SK-N-SH (cell line): ENCODE measurements around the gene SOD3. TPM values are rescaled to one million over a fixed set of nuclear protein-coding genes. Genes with fewer than 3 reads are reported as not detected.
A peak's percentile ranks its signal among the peaks of the same experiment; 100 is the strongest.

ENCODE experiments used
- CTCF ChIA-PET: fragments of 300-600, 350-600 bp; formaldehyde crosslinking; extraction: SDS; loops from one replicate; lab custom pipeline; 2021; lab: Yijun Ruan, JAX
- POLR2A ChIA-PET: fragments of 350-600 bp; sonication (Branson Sonifier 250); formaldehyde crosslinking; extraction: SDS; loops from one replicate; lab custom pipeline; 2020; ENCODE audit warnings: antibody characterized with exemption, inconsistent platforms; lab: Yijun Ruan, JAX
- DNase-seq: peaks from one replicate; pipeline ENCODE4 v3.0.0; 2012
- H2AFZ ChIP-seq: fragments of 200-600 bp; sonication (generic); 2 replicates; pipeline ENCODE4 v1.8.1; 2016; ENCODE audit warnings: antibody characterized with exemption, mild to moderate bottlenecking, low read depth
- H3F3A ChIP-seq: fragments of 200-600 bp; sonication (generic); replicated peaks from 2 replicates; pipeline ENCODE3; 2016; ENCODE audit warnings: antibody characterized with exemption, mild to moderate bottlenecking; ENCODE audit not compliant: insufficient read depth
- H3K27ac ChIP-seq, 2 experiments: fragments of 200-500 bp in 1 of 2; fragments of 200-600 bp in 1 of 2; sonication (Bioruptor generic) in 1 of 2; sonication (generic), shearing (Covaris generic) in 1 of 2; 2 replicates each; pipeline versions ENCODE4 v1.5.1 to v1.6.1; 2014 to 2016; ENCODE audit warnings: low read depth in 2 of 2, inconsistent platforms in 1 of 2, low read length in 1 of 2, mild to moderate bottlenecking in 1 of 2, mixed read lengths in 1 of 2
- H3K27me3 ChIP-seq: fragments of 200-600 bp; sonication (generic), shearing (Covaris generic); 2 replicates; pipeline ENCODE4 v1.6.1; 2016; ENCODE audit warnings: mixed run types; ENCODE audit not compliant: insufficient read depth
- H3K36me3 ChIP-seq, 2 experiments: fragments of 200-500 bp in 1 of 2; fragments of 200-600 bp in 1 of 2; sonication (Bioruptor generic) in 1 of 2; sonication (generic) in 1 of 2; replicated peaks in 1 of 2; 2 replicates each; pipeline versions ENCODE3 to v1.5.1; 2014 to 2016; ENCODE audit warnings: low read length in 1 of 2, mild to moderate bottlenecking in 1 of 2; ENCODE audit not compliant: insufficient read depth in 2 of 2, control insufficient read depth in 1 of 2
- H3K4me1 ChIP-seq, 2 experiments: fragments of 200-500 bp in 1 of 2; fragments of 200-600 bp in 1 of 2; sonication (Bioruptor generic) in 1 of 2; sonication (generic), shearing (Covaris generic) in 1 of 2; 2 replicates each; pipeline versions ENCODE4 v1.5.1 to v1.6.1; 2014 to 2016; ENCODE audit warnings: low read depth in 1 of 2, low read length in 1 of 2, mixed run types in 1 of 2; ENCODE audit not compliant: insufficient read depth in 2 of 2, control insufficient read depth in 1 of 2
- H3K4me2 ChIP-seq: fragments of 200-600 bp; sonication (generic), shearing (Covaris generic); 2 replicates; pipeline ENCODE4 v1.6.1; 2017; ENCODE audit warnings: mixed run types
- H3K4me3 ChIP-seq, 2 experiments: fragments of 200-500 bp in 1 of 2; fragments of 200-600 bp in 1 of 2; sonication (Bioruptor generic) in 1 of 2; sonication (generic), shearing (Covaris generic) in 1 of 2; 2 replicates each; pipeline versions ENCODE4 v1.5.1 to v1.8.1; 2014 to 2016; ENCODE audit warnings: low read depth in 2 of 2, inconsistent platforms in 1 of 2, low read length in 1 of 2, mild to moderate bottlenecking in 1 of 2, mixed read lengths in 1 of 2, moderate library complexity in 1 of 2
- H3K79me2 ChIP-seq: fragments of 200-600 bp; sonication (generic); 2 replicates; pipeline ENCODE4 v1.8.1; 2017; ENCODE audit warnings: mild to moderate bottlenecking; ENCODE audit not compliant: insufficient read depth
- H3K9ac ChIP-seq: fragments of 200-600 bp; sonication (generic); 2 replicates; pipeline ENCODE4 v1.6.1; 2017; ENCODE audit warnings: mixed run types
- H3K9me2 ChIP-seq: fragments of 200-600 bp; sonication (generic); 2 replicates; pipeline ENCODE4 v1.6.1; 2017; ENCODE audit warnings: mixed run types
- H3K9me3 ChIP-seq: fragments of 200-600 bp; sonication (generic); 2 replicates; pipeline ENCODE4 v1.6.1; 2017; ENCODE audit warnings: mixed run types, mild to moderate bottlenecking, moderate library complexity
- H4K20me1 ChIP-seq: fragments of 200-600 bp; sonication (generic); 2 replicates; pipeline ENCODE4 v1.6.1; 2017; ENCODE audit warnings: mild to moderate bottlenecking, mixed run types; ENCODE audit not compliant: insufficient read depth
- CHD2 ChIP-seq: fragments of 150-350 bp; IDR thresholded peaks from 2 replicates; pipeline ENCODE4 v1.6.1; 2018; ENCODE audit warnings: low read length; ENCODE audit not compliant: partially characterized antibody
- ELF1 ChIP-seq: IDR thresholded peaks from 2 replicates; pipeline ENCODE4 v1.4.0; 2012
- EP300 ChIP-seq, 2 experiments: IDR thresholded peaks; 2 replicates each; pipeline versions ENCODE4 v1.4.0 to v1.6.1; 2012; ENCODE audit warnings: borderline replicate concordance in 1 of 2, low read depth in 1 of 2, low read length in 1 of 2
- FOSL2 ChIP-seq: IDR thresholded peaks from 2 replicates; pipeline ENCODE4 v1.4.0; 2012; ENCODE audit warnings: low read depth, mild to moderate bottlenecking, moderate library complexity, borderline replicate concordance
- FOXM1 ChIP-seq: IDR thresholded peaks from 2 replicates; pipeline ENCODE4 v1.4.0; 2012; ENCODE audit warnings: low read depth, mild to moderate bottlenecking
- GABPA ChIP-seq: IDR thresholded peaks from 2 replicates; pipeline ENCODE4 v1.4.0; 2012; ENCODE audit warnings: low read depth, mild to moderate bottlenecking
- MAX ChIP-seq: IDR thresholded peaks from 2 replicates; pipeline ENCODE4 v1.4.0; 2012; ENCODE audit warnings: low read depth
- MEF2A ChIP-seq: IDR thresholded peaks from 2 replicates; pipeline ENCODE4 v1.4.0; 2012; ENCODE audit warnings: low read depth, borderline replicate concordance
- NFIC ChIP-seq: IDR thresholded peaks from 2 replicates; pipeline ENCODE4 v1.4.0; 2012; ENCODE audit warnings: borderline replicate concordance
- POLR2AphosphoS5 ChIP-seq: IDR thresholded peaks from 2 replicates; pipeline ENCODE4 v1.6.1; 2012; ENCODE audit warnings: low read depth, low read length
- RCOR1 ChIP-seq: fragments of 150-350 bp; IDR thresholded peaks from 2 replicates; pipeline ENCODE4 v1.6.1; 2017; ENCODE audit warnings: antibody characterized with exemption, low read length
- SMC3 ChIP-seq: IDR thresholded peaks from 2 replicates; pipeline ENCODE4 v1.6.1; 2012; ENCODE audit warnings: low read depth, low read length, improper control_type of control experiment
- TAF1 ChIP-seq: IDR thresholded peaks from 2 replicates; pipeline ENCODE4 v1.6.1; 2012; ENCODE audit warnings: low read depth, mild to moderate bottlenecking, low read length, moderate library complexity, borderline replicate concordance
- TCF12 ChIP-seq: IDR thresholded peaks from 2 replicates; pipeline ENCODE4 v1.4.0; 2012
- TEAD4 ChIP-seq: IDR thresholded peaks from 2 replicates; pipeline ENCODE4 v1.4.0; 2012; ENCODE audit warnings: mild to moderate bottlenecking, borderline replicate concordance; ENCODE audit not compliant: insufficient read depth
- USF2 ChIP-seq: fragments of 150-350 bp; IDR thresholded peaks from 2 replicates; pipeline ENCODE4 v1.6.1; 2017; ENCODE audit warnings: antibody characterized with exemption, low read length, low read depth, borderline replicate concordance
- YY1 ChIP-seq: IDR thresholded peaks from 2 replicates; pipeline ENCODE4 v1.4.0; 2012; ENCODE audit warnings: low read depth, mild to moderate bottlenecking
- ZBTB33 ChIP-seq: IDR thresholded peaks from 2 replicates; pipeline ENCODE4 v1.4.0; 2012; ENCODE audit warnings: low read depth, borderline replicate concordance
- WGBS: methylation state at CpG from one replicate; pipeline ENCODE4 v1.1.6; 2017; ENCODE audit warnings: low lambda C conversion rate; 5-methylcytosine and 5-hydroxymethylcytosine counted together
- polyA plus RNA-seq, 3 experiments: library from polyadenylated mRNA; depleted of rRNA; stranded (reverse); fragments of >200 nt; gene quantifications; 2 replicates each; pipeline ENCODE4 v1.2.3, GENCODE V29; 2012

SOD3 gene
- 12.0 and 21.6 TPM in 2 replicates for polyA plus RNA-seq (2012; rRNA removed)
- 12.9 and 23.2 TPM in 2 replicates for polyA plus RNA-seq (2012; cell fraction: cytosol; rRNA removed)
- 25.5 and 31.9 TPM in 2 replicates for polyA plus RNA-seq (2012; cell fraction: nucleus; rRNA removed)

GRCh38 chr4:24794916-24795665, at the start of gene SOD3:
TSS of gene SOD3 (plus strand) at chr4:24795573. CDS start at chr4:24799522, 3,949 bp downstream.
- DNase-seq: no peak
- no peaks in the 10 kb centered on the region for H3K9me2 ChIP-seq
- 24% methylated on average over 19 of the region's 21 CpGs for WGBS
- no peaks in the 10 kb centered on the region for H4K20me1 ChIP-seq
- peak within 1 kb of the TSS; percentile 82 for H2AFZ ChIP-seq
- peak within 1 kb of the TSS; percentile 34 to 72; a peak in 3 of 4 replicates for H3K27ac ChIP-seq
- H3K4me1 ChIP-seq: peaks cover 2 to 11% of the 10 kb centered on the region in 2 experiments; a peak in 2 of 4 replicates
- no peaks in the 10 kb centered on the region for H3K36me3 ChIP-seq
- peak within 1 kb of the TSS; percentile 77 for H3K4me2 ChIP-seq
- TF ChIP-seq NFIC: peak; percentile 45; the same call in 1 of the 2 replicates
- no peak for TF ChIP-seq MEF2A
- peak; percentile 88 for TF ChIP-seq POLR2AphosphoS5
- TF ChIP-seq TEAD4: no peak
- TF ChIP-seq YY1: no peak
- TF ChIP-seq RCOR1: no peak
- TF ChIP-seq FOXM1: no peak
- TF ChIP-seq SMC3: 0 out of 2 replicates have a peak, but pooled peaks have one; percentile 1
- TF ChIP-seq EP300 (IDR thresholded peaks at IDR 0.05; ENCODE audit: borderline replicate concordance in 1 of 2, low read depth in 1 of 2, low read length in 1 of 2): no peak
- no peak for TF ChIP-seq GABPA
- TF ChIP-seq TAF1: peak; percentile 63; the same call in 1 of the 2 replicates
- TF ChIP-seq ZBTB33: no peak
- no peak for TF ChIP-seq USF2
- no peak for TF ChIP-seq CHD2
- no peak for TF ChIP-seq FOSL2
- 0 out of 2 replicates have a peak, but pooled peaks have one; percentile 17 for TF ChIP-seq TCF12
- peak; percentile 51; the same call in 1 of the 2 replicates for TF ChIP-seq MAX
- TF ChIP-seq ELF1: no peak
- ChIA-PET POLR2A (no interaction called here), CTCF (interaction anchor here (0.6 kb wide), 1 partner anchor 13 kb away, joined by 3 read pairs; no protein-coding TSS in a partner anchor)
- no peaks in the 10 kb centered on the region for H3K9me3 ChIP-seq
- H3K27me3 ChIP-seq: no peaks in the 10 kb centered on the region
- peak within 1 kb of the TSS; percentile 30 to 46 for H3K4me3 ChIP-seq
- H3K9ac ChIP-seq: peak within 1 kb of the TSS; percentile 45; the same call in 1 of the 2 replicates
- H3F3A ChIP-seq: peaks cover 15% of the 10 kb centered on the region
- no peaks in the 10 kb centered on the region for H3K79me2 ChIP-seq
